ENCODE measurements around the gene FBXL7. TPM values are rescaled to one million over a fixed set of nuclear protein-coding genes. Genes with fewer than 3 reads are reported as not detected.

Gene FBXL7
- total RNA-seq, 4 donors from 2014 or later: 6.5 to 37.0 (median 19.7) TPM

DNA sequence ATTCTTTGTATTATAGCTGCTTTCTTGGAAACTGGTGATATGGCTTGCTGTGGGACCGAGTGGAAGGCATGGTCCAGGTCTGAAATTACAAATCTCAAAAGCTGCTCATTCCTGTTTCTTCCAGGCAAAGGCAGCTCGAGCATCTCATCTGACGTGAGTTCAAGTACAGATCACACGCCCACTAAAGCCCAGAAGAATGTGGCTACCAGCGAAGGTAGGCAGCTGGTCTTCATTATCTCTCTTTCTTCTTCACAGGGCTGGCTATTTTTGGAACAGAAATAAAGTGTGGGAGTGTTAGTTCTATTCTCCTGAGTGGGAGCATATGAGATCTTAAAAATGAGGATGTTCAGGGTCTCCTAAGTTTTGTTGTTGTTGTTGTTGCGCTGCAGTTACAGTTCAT is 115.9 kb downstream of the FBXL7 start:
- Histone ChIP-seq H3K9me3 (no peaks in the 10 kb centered on the region), H3K4me1 (no peaks in the 10 kb centered on the region), H3K27ac (no peak overlapping the region), H3K36me3 (no peaks in the 10 kb centered on the region), H3K27me3 (no peaks in the 10 kb centered on the region), H3K4me3 (no peak overlapping the region)
- no peak for TF ChIP-seq POLR2A (IDR thresholded peaks at IDR 0.05)
- TF ChIP-seq, protein P1, sequence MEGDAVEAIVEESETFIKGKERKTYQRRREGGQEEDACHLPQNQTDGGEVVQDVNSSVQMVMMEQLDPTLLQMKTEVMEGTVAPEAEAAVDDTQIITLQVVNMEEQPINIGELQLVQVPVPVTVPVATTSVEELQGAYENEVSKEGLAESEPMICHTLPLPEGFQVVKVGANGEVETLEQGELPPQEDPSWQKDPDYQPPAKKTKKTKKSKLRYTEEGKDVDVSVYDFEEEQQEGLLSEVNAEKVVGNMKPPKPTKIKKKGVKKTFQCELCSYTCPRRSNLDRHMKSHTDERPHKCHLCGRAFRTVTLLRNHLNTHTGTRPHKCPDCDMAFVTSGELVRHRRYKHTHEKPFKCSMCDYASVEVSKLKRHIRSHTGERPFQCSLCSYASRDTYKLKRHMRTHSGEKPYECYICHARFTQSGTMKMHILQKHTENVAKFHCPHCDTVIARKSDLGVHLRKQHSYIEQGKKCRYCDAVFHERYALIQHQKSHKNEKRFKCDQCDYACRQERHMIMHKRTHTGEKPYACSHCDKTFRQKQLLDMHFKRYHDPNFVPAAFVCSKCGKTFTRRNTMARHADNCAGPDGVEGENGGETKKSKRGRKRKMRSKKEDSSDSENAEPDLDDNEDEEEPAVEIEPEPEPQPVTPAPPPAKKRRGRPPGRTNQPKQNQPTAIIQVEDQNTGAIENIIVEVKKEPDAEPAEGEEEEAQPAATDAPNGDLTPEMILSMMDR (IDR thresholded peaks at IDR 0.05): no peak
- no peak for DNase-seq
- intact Hi-C loops (cut with DNase I; ENCODE audit: low total_unique reads): no loop called here

DNA sequence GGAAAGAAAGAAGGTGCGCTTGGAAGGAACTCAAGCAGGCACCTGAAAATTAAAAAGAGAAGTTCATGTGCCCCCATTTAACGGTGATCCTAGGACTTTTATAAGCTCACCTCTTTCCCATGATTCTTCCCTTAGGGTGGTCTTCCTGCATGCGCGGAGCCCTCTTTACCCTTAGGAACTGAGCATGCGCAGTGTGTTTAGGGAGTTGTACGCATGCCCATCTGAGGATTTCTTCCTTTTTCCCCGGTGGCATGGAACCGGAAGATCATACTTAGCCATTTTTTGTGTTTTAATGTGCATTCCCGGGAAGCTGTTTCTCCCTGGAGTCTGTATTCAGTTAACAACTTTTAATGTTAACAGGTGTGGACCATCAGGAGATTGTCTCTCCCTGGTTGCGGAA is 119.0 kb downstream of the FBXL7 start:
- Histone ChIP-seq H3K4me3 (no peak overlapping the region), H3K27me3 (no peaks in the 10 kb centered on the region), H3K27ac (no peak overlapping the region), H3K4me1 (no peaks in the 10 kb centered on the region), H3K36me3 (no peaks in the 10 kb centered on the region), H3K9me3 (no peaks in the 10 kb centered on the region)
- intact Hi-C loops (cut with DNase I; ENCODE audit: low total_unique reads): no loop called here
- DNase-seq: no peak
- TF ChIP-seq, protein P1 (IDR thresholded peaks at IDR 0.05): no peak
- TF ChIP-seq POLR2A (IDR thresholded peaks at IDR 0.05): no peak

DNA sequence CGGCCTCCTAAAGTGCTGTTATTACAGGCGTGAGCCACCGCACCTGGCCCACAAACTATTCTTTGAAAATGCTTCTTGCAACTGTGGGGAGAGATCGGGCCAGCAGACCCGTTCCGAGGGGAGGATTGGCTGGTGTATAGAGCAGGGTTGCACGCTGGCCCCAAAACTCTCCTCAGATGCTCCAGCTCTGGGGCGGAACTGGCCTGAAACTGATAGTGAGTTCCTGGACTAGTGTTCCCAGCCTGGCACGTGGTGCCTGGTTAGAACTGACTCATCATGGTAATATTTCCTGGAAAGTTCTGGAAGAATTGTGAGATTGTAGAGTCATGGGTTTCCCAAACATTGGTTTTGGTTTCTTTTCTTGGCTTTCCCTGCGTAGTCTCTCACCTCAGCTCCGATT is 120.5 kb downstream of the FBXL7 start:
- H3K27me3 ChIP-seq: no peaks in the 10 kb centered on the region
- intact Hi-C loops (cut with DNase I; ENCODE audit: low total_unique reads): no loop called here
- DNase-seq: peak; percentile 25 to 30
- H3K9me3 ChIP-seq: no peaks in the 10 kb centered on the region
- no peak overlapping the region for H3K4me3 ChIP-seq
- H3K36me3 ChIP-seq: no peaks in the 10 kb centered on the region
- no peaks in the 10 kb centered on the region for H3K4me1 ChIP-seq
- TF ChIP-seq POLR2A (IDR thresholded peaks at IDR 0.05): no peak
- TF ChIP-seq, protein P1 (IDR thresholded peaks at IDR 0.05): no peak
- H3K27ac ChIP-seq: peak overlapping the region; percentile 6 to 14

DNA sequence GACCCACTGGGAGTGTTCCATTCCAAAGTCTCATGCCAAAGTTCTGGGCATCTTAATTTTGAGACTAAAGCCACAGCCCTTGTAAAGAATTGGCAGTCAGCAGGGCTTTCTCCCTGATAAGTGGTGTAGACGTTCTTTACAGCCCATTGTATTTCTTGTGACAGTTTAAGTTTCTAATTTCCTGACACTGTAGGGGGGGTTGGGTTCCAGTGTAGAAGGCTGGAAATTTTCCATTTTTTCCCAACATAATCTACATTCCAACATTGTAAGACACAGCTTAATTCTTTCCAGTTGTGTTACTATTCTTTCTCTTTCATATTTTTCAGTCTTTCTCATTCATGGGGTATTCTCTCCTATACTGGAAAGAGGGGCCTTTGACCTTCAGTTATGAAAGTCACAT is 121.1 kb downstream of the FBXL7 start:
- Histone ChIP-seq H3K27me3 (no peaks in the 10 kb centered on the region), H3K4me3 (no peak overlapping the region), H3K36me3 (no peaks in the 10 kb centered on the region), H3K9me3 (no peaks in the 10 kb centered on the region), H3K27ac (peak overlapping the region; percentile 14 to 32), H3K4me1 (no peaks in the 10 kb centered on the region)
- intact Hi-C loops (cut with DNase I; ENCODE audit: low total_unique reads): no loop called here
- no peak for DNase-seq
- TF ChIP-seq, protein P1 (IDR thresholded peaks at IDR 0.05): no peak
- no peak for TF ChIP-seq POLR2A (IDR thresholded peaks at IDR 0.05)

DNA sequence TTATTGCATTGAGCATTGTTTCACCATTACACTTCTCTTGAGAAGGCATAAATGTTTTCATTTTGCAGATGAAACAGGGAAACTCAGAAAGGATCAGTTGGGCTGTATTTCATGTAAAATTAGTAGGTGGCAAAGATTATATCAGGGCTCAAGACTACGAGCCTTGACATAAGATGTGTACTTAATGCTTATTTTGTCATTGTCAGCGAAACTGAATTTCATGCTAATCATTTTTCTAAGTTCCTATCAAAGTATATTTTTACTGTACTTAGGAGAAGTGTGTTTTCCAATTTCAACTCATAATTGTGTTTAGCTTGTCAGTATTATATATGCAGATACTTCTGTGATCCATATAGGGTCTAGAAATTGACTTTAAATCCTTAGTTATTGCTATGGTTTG is 123.8 kb downstream of the FBXL7 start:
- Histone ChIP-seq H3K36me3 (no peaks in the 10 kb centered on the region), H3K9me3 (no peaks in the 10 kb centered on the region), H3K4me3 (no peak overlapping the region), H3K4me1 (no peaks in the 10 kb centered on the region), H3K27ac (no peak overlapping the region), H3K27me3 (no peaks in the 10 kb centered on the region)
- DNase-seq: no peak
- TF ChIP-seq POLR2A (IDR thresholded peaks at IDR 0.05): no peak
- TF ChIP-seq, protein P1 (IDR thresholded peaks at IDR 0.05): no peak
- intact Hi-C loops (cut with DNase I; ENCODE audit: low total_unique reads): no loop called here
